NCI-H2107 treated with DMSO at 0.1 percent for 48 hours (cell line): ENCODE results near the gene SLC35G1.
A peak's percentile ranks its signal among the peaks of the same experiment; 100 is the strongest.

Source experiments
- DNase-seq: peaks from one replicate; lab custom pipeline; 2025; ENCODE audit not compliant: unreplicated experiment; lab: John Stamatoyannopoulos, UW

The SLC35G1 gene

GRCh38 chr10:93876381-93876780 is 17.4 kb upstream of the SLC35G1 start:
- no peak for DNase-seq

GRCh38 chr10:93879273-93879672 is 14.5 kb upstream of the SLC35G1 start:
- DNase-seq: no peak

GRCh38 chr10:93894516-93895378 is 969 bp downstream of the SLC35G1 start:
- no peak for DNase-seq

- no peak for DNase-seq
Observed at GRCh38 chr10:93897070-93897780, 3.4 kb downstream of the SLC35G1 start.

GRCh38 chr10:93899109-93899508 is 5.3 kb downstream of the SLC35G1 start:
- DNase-seq: no peak

- DNase-seq: no peak
Observed at GRCh38 chr10:93903051-93903450, 9.3 kb downstream of the SLC35G1 start.

- DNase-seq: no peak
Observed at GRCh38 chr10:93904901-93905300, 11.1 kb downstream of the SLC35G1 start.

- no peak for DNase-seq
Observed at GRCh38 chr10:93907059-93907458, 13.3 kb downstream of the SLC35G1 start.

GRCh38 chr10:93911866-93912265 is 18.1 kb downstream of the SLC35G1 start:
- DNase-seq: no peak

- no peak for DNase-seq
Observed at GRCh38 chr10:93912444-93912843, 18.7 kb downstream of the SLC35G1 start.

GRCh38 chr10:93913706-93914105 is 19.9 kb downstream of the SLC35G1 start:
- DNase-seq: no peak

GRCh38 chr10:93915598-93915997 is 21.8 kb downstream of the SLC35G1 start:
- no peak for DNase-seq

GRCh38 chr10:93916257-93917063 is 22.7 kb downstream of the SLC35G1 start:
- DNase-seq: peak; percentile 10

GRCh38 chr10:93917064-93917391 is 23.2 kb downstream of the SLC35G1 start:
- no peak for DNase-seq

- DNase-seq: no peak
Observed at GRCh38 chr10:93917821-93918220, 24.0 kb downstream of the SLC35G1 start.

GRCh38 chr10:93921338-93921737 is 27.6 kb downstream of the SLC35G1 start:
- no peak for DNase-seq

- DNase-seq: no peak
Observed at GRCh38 chr10:93926613-93927012, 32.8 kb downstream of the SLC35G1 start.

GRCh38 chr10:93938140-93938539 is 44.4 kb downstream of the SLC35G1 start:
- DNase-seq: no peak

- no peak for DNase-seq
Observed at GRCh38 chr10:93940881-93941280, 47.1 kb downstream of the SLC35G1 start.

GRCh38 chr10:93941606-93942005 is 47.8 kb downstream of the SLC35G1 start:
- DNase-seq: no peak

- DNase-seq: no peak
Observed at GRCh38 chr10:93945819-93946218, 52.0 kb downstream of the SLC35G1 start.

GRCh38 chr10:93947055-93947454 is 53.3 kb downstream of the SLC35G1 start:
- DNase-seq: no peak
